Mesothelial cell of epicardium (in vitro differentiated cells): ENCODE results near the gene RHNO1. TPM values are rescaled to one million over a fixed set of nuclear protein-coding genes. Genes with fewer than 3 reads are reported as not detected.

Experiments used
- DNase-seq, 2 experiments: peaks; one replicate each; pipeline ENCODE4 v3.0.0; 2021; ENCODE audit warnings: low spot score in 2 of 2; ENCODE audit not compliant: unreplicated experiment in 2 of 2
- H3K27ac Mint-ChIP-seq: 2 replicates; pipeline ENCODE4 v1.8.0; 2021; ENCODE audit warnings: mixed read lengths
- H3K27me3 Mint-ChIP-seq: 2 replicates; pipeline ENCODE4 v1.8.0; 2021; ENCODE audit warnings: low read depth, mixed read lengths
- H3K36me3 Mint-ChIP-seq: 2 replicates; pipeline ENCODE4 v1.8.0; 2021; ENCODE audit warnings: mixed read lengths
- H3K4me1 Mint-ChIP-seq: 2 replicates; pipeline ENCODE4 v1.8.0; 2021; ENCODE audit warnings: mixed read lengths
- H3K4me3 Mint-ChIP-seq: 2 replicates; pipeline ENCODE4 v1.8.0; 2021; ENCODE audit warnings: mild to moderate bottlenecking, moderate library complexity, mixed read lengths
- H3K9me3 Mint-ChIP-seq: 2 replicates; pipeline ENCODE4 v1.8.0; 2021; ENCODE audit warnings: mixed read lengths
- CTCF ChIP-seq: fragments of 200-600 bp; sonication (generic); IDR thresholded peaks from one replicate; pipeline ENCODE4 v1.5.0; 2021; ENCODE audit warnings: antibody characterized with exemption; ENCODE audit not compliant: unreplicated experiment
- total RNA-seq: library from RNA; stranded (reverse); gene quantifications from 3 replicates; pipeline ENCODE4 v1.2.1, GENCODE V29; 2021

Gene RHNO1
- total RNA-seq, 1 donor from 2014 or later: 27.2 TPM

GRCh38 chr12:2919249-2919648 is 42.2 kb downstream of the RHNO1 start:
- Mint-ChIP-seq H3K36me3 (peaks cover 29% of the 10 kb centered on the region), H3K4me3 (no peak overlapping the region), H3K9me3 (no peaks in the 10 kb centered on the region), H3K27me3 (no peaks in the 10 kb centered on the region), H3K4me1 (no peaks in the 10 kb centered on the region), H3K27ac (no peak overlapping the region)
- no peak for TF ChIP-seq CTCF
- DNase-seq: no peak

GRCh38 chr12:2922329-2922728 is 45.3 kb downstream of the RHNO1 start:
- TF ChIP-seq CTCF: no peak
- no peak for DNase-seq
- H3K4me3 Mint-ChIP-seq: no peak overlapping the region
- no peaks in the 10 kb centered on the region for H3K9me3 Mint-ChIP-seq
- H3K27ac Mint-ChIP-seq: no peak overlapping the region
- H3K4me1 Mint-ChIP-seq: no peaks in the 10 kb centered on the region
- H3K27me3 Mint-ChIP-seq: no peaks in the 10 kb centered on the region
- H3K36me3 Mint-ChIP-seq: peaks cover 35% of the 10 kb centered on the region

GRCh38 chr12:2923057-2923456 is 46.0 kb downstream of the RHNO1 start:
- no peaks in the 10 kb centered on the region for H3K4me1 Mint-ChIP-seq
- H3K9me3 Mint-ChIP-seq: no peaks in the 10 kb centered on the region
- DNase-seq: no peak
- peaks cover 40% of the 10 kb centered on the region for H3K36me3 Mint-ChIP-seq
- no peak overlapping the region for H3K4me3 Mint-ChIP-seq
- no peak for TF ChIP-seq CTCF
- no peaks in the 10 kb centered on the region for H3K27me3 Mint-ChIP-seq
- H3K27ac Mint-ChIP-seq: no peak overlapping the region

- no peak for TF ChIP-seq CTCF
- Mint-ChIP-seq H3K4me3 (no peak overlapping the region), H3K4me1 (no peaks in the 10 kb centered on the region), H3K27ac (no peak overlapping the region), H3K27me3 (no peaks in the 10 kb centered on the region), H3K36me3 (peaks cover 39% of the 10 kb centered on the region), H3K9me3 (no peaks in the 10 kb centered on the region)
- DNase-seq: no peak
These were observed 47.0 kb downstream of the RHNO1 start for GRCh38 chr12:2924019-2924418.

GRCh38 chr12:2925322-2925995 is 48.4 kb downstream of the RHNO1 start:
- no peak for DNase-seq
- no peak overlapping the region for H3K4me3 Mint-ChIP-seq
- H3K27ac Mint-ChIP-seq: no peak overlapping the region
- H3K4me1 Mint-ChIP-seq: no peaks in the 10 kb centered on the region
- H3K27me3 Mint-ChIP-seq: no peaks in the 10 kb centered on the region
- peaks cover 41% of the 10 kb centered on the region for H3K36me3 Mint-ChIP-seq
- no peak for TF ChIP-seq CTCF
- no peaks in the 10 kb centered on the region for H3K9me3 Mint-ChIP-seq

- no peaks in the 10 kb centered on the region for H3K27me3 Mint-ChIP-seq
- H3K4me3 Mint-ChIP-seq: no peak overlapping the region
- no peak overlapping the region for H3K27ac Mint-ChIP-seq
- H3K4me1 Mint-ChIP-seq: no peaks in the 10 kb centered on the region
- TF ChIP-seq CTCF: no peak
- no peak for DNase-seq
- H3K36me3 Mint-ChIP-seq: peaks cover 37% of the 10 kb centered on the region
- H3K9me3 Mint-ChIP-seq: no peaks in the 10 kb centered on the region
These were observed 53.8 kb downstream of the RHNO1 start for GRCh38 chr12:2930865-2931264.
